PFSK-1 (cell line): ENCODE measurements around the gene ASXL2.

ENCODE experiments used
- POLR2AphosphoS5 ChIP-seq: IDR thresholded peaks from 2 replicates; pipeline ENCODE4 v1.6.1; 2012; ENCODE audit warnings: low read depth, mild to moderate bottlenecking, control low read depth, low read length, moderate library complexity
- REST ChIP-seq, 2 experiments: IDR thresholded peaks; 2 replicates each; pipeline versions ENCODE4 v1.6.1 to v1.8.0; 2011 to 2012; ENCODE audit warnings: low read depth in 2 of 2, low read length in 2 of 2, control low read depth in 1 of 2, inconsistent platforms in 1 of 2, mild to moderate bottlenecking in 1 of 2, moderate library complexity in 1 of 2; ENCODE audit not compliant: insufficient read depth in 1 of 2
- SIN3A ChIP-seq: IDR thresholded peaks from 2 replicates; pipeline ENCODE4 v1.6.1; 2012; ENCODE audit warnings: mild to moderate bottlenecking, low read length, moderate library complexity, borderline replicate concordance; ENCODE audit not compliant: insufficient read depth
- TAF1 ChIP-seq: IDR thresholded peaks from 2 replicates; pipeline ENCODE4 v1.6.1; 2012; ENCODE audit warnings: low read length, control low read depth, borderline replicate concordance; ENCODE audit not compliant: insufficient read depth

GRCh38 chr2:25760297-25760696, 118.0 kb downstream of the ASXL2 start:
- TF ChIP-seq POLR2AphosphoS5 (no peak), SIN3A (no peak), TAF1 (no peak), REST (IDR thresholded peaks at IDR 0.05; ENCODE audit: insufficient read depth in 1 of 2, low read depth in 2 of 2, low read length in 2 of 2) (no peak)
